ENCODE data around the gene ART5.
"Not testable (repeated sequence)": the region's sequence is repeated elsewhere in the genome, so short reads cannot be mapped to it uniquely, and the experiment has no call there.

ART5 gene

GRCh38 chr11:3616721-3617460 is 24.9 kb downstream of the ART5 start:
- no peak for DNase-seq

GRCh38 chr11:3615998-3616397 is 25.8 kb downstream of the ART5 start:
- DNase-seq, result no peak

GRCh38 chr11:3614742-3615171 is 27.0 kb downstream of the ART5 start:
- no peak for DNase-seq

GRCh38 chr11:3613998-3614741 is 27.6 kb downstream of the ART5 start:
- no peak for DNase-seq

GRCh38 chr11:3611976-3612678 is 29.7 kb downstream of the ART5 start:
- no peak for DNase-seq

GRCh38 chr11:3610846-3611245 is 30.9 kb downstream of the ART5 start:
- no peak for DNase-seq

- no peak for DNase-seq
These were observed 32.2 kb downstream of the ART5 start for GRCh38 chr11:3609416-3610265.

- DNase-seq, result no peak
These were observed 36.0 kb downstream of the ART5 start for GRCh38 chr11:3605771-3606203.

- no peak for DNase-seq
These were observed 36.5 kb downstream of the ART5 start for GRCh38 chr11:3605283-3605662.

- DNase-seq, result no peak
These were observed 37.6 kb downstream of the ART5 start for GRCh38 chr11:3604167-3604566.

- DNase-seq, result not testable (repeated sequence)
These were observed 41.6 kb downstream of the ART5 start for GRCh38 chr11:3600201-3600600.

- DNase-seq, result not testable (repeated sequence)
These were observed 44.0 kb downstream of the ART5 start for GRCh38 chr11:3597743-3598142.

- not testable (repeated sequence) for DNase-seq
These were observed 50.5 kb downstream of the ART5 start for GRCh38 chr11:3591326-3591725.

- DNase-seq, result not testable (repeated sequence)
These were observed 51.6 kb downstream of the ART5 start for GRCh38 chr11:3590193-3590592.

GRCh38 chr11:3588776-3589175 is 53.0 kb downstream of the ART5 start:
- not testable (repeated sequence) for DNase-seq

All from NCI-H1436 treated with DMSO at 0.1 percent for 48 hours (cell line).